ENCODE data around the gene RASL11B. TPM values are rescaled to one million over a fixed set of nuclear protein-coding genes. Genes with fewer than 3 reads are reported as not detected.
"Not testable (repeated sequence)": the region's sequence is repeated elsewhere in the genome, so short reads cannot be mapped to it uniquely, and the experiment has no call there.

RASL11B gene
- under 1 TPM; 0.34 to 0.76 TPM for total RNA-seq

GRCh38 chr4:52861879-52862616 is at the start of gene RASL11B:
RASL11B (plus strand) TSS chr4:52862317; CDS start chr4:52862508, 191 bp downstream.
- ATAC-seq (replicated peaks) = peak; percentile 99
- Mint-ChIP-seq H3K4me3 (peak within 1 kb of the TSS; percentile 70), H3K9me3 (peaks cover 10% of the 10 kb centered on the region), H3K27ac (no peak within 1 kb of the TSS), H3K27me3 (peaks cover 33% of the 10 kb centered on the region), H3K36me3 (ENCODE audit: low read depth) (no peaks in the 10 kb centered on the region), H3K4me1 (no peaks in the 10 kb centered on the region)

GRCh38 chr4:52813546-52813945 is 48.6 kb upstream of the RASL11B start:
- no peak overlapping the region for H3K27ac Mint-ChIP-seq
- H3K36me3 Mint-ChIP-seq (ENCODE audit: low read depth) = no peaks in the 10 kb centered on the region
- no peaks in the 10 kb centered on the region for H3K27me3 Mint-ChIP-seq
- no peaks in the 10 kb centered on the region for H3K4me1 Mint-ChIP-seq
- H3K9me3 Mint-ChIP-seq = no peaks in the 10 kb centered on the region
- ATAC-seq (replicated peaks) = no peak
- H3K4me3 Mint-ChIP-seq = no peak overlapping the region

- H3K4me1 Mint-ChIP-seq = peaks cover 31% of the 10 kb centered on the region
- H3K4me3 Mint-ChIP-seq = peak overlapping the region; percentile 49
- no peaks in the 10 kb centered on the region for H3K36me3 Mint-ChIP-seq (ENCODE audit: low read depth)
- peak; percentile 1 for ATAC-seq (replicated peaks)
- H3K27ac Mint-ChIP-seq = peak overlapping the region; percentile 92
- peaks cover 4% of the 10 kb centered on the region for H3K9me3 Mint-ChIP-seq
- no peaks in the 10 kb centered on the region for H3K27me3 Mint-ChIP-seq
These were observed 39.5 kb upstream of the RASL11B start for GRCh38 chr4:52822583-52822971.

- peaks cover 31% of the 10 kb centered on the region for H3K4me1 Mint-ChIP-seq
- peak; percentile 86 for ATAC-seq (replicated peaks)
- H3K36me3 Mint-ChIP-seq (ENCODE audit: low read depth) = no peaks in the 10 kb centered on the region
- peaks cover 4% of the 10 kb centered on the region for H3K9me3 Mint-ChIP-seq
- H3K4me3 Mint-ChIP-seq = peak overlapping the region; percentile 49
- H3K27ac Mint-ChIP-seq = peak overlapping the region; percentile 92
- H3K27me3 Mint-ChIP-seq = no peaks in the 10 kb centered on the region
These were observed 39.0 kb upstream of the RASL11B start for GRCh38 chr4:52822972-52823701.

- no peak for ATAC-seq (replicated peaks)
- Mint-ChIP-seq H3K36me3 (ENCODE audit: low read depth) (no peaks in the 10 kb centered on the region), H3K27ac (peak overlapping the region; percentile 92), H3K4me3 (peak overlapping the region; percentile 49), H3K4me1 (peaks cover 31% of the 10 kb centered on the region), H3K27me3 (no peaks in the 10 kb centered on the region), H3K9me3 (peaks cover 4% of the 10 kb centered on the region)
These were observed 38.4 kb upstream of the RASL11B start for GRCh38 chr4:52823702-52824092.

- peak overlapping the region; percentile 49 for H3K4me3 Mint-ChIP-seq
- H3K4me1 Mint-ChIP-seq = peaks cover 31% of the 10 kb centered on the region
- no peaks in the 10 kb centered on the region for H3K27me3 Mint-ChIP-seq
- no peak for ATAC-seq (replicated peaks)
- peak overlapping the region; percentile 92 for H3K27ac Mint-ChIP-seq
- peaks cover 4% of the 10 kb centered on the region for H3K9me3 Mint-ChIP-seq
- H3K36me3 Mint-ChIP-seq (ENCODE audit: low read depth) = no peaks in the 10 kb centered on the region
These were observed 37.9 kb upstream of the RASL11B start for GRCh38 chr4:52824270-52824602.

- H3K4me1 Mint-ChIP-seq = peaks cover 31% of the 10 kb centered on the region
- ATAC-seq (replicated peaks) = no peak
These were observed 37.3 kb upstream of the RASL11B start for GRCh38 chr4:52824603-52825459.

GRCh38 chr4:52825460-52826090 is 36.5 kb upstream of the RASL11B start:
- peaks cover 31% of the 10 kb centered on the region for H3K4me1 Mint-ChIP-seq
- peaks cover 4% of the 10 kb centered on the region for H3K9me3 Mint-ChIP-seq
- ATAC-seq (replicated peaks) = no peak
- peak overlapping the region; percentile 15 for H3K27ac Mint-ChIP-seq
- H3K27me3 Mint-ChIP-seq = no peaks in the 10 kb centered on the region
- H3K36me3 Mint-ChIP-seq (ENCODE audit: low read depth) = no peaks in the 10 kb centered on the region
- H3K4me3 Mint-ChIP-seq = peak overlapping the region; percentile 16

More at GRCh38 chr4:52824603-52825459, 37.3 kb upstream of the RASL11B start:
- Mint-ChIP-seq H3K9me3 (peaks cover 4% of the 10 kb centered on the region), H3K36me3 (ENCODE audit: low read depth) (no peaks in the 10 kb centered on the region), H3K27ac (peak overlapping the region; percentile 92), H3K4me3 (peak overlapping the region; percentile 49), H3K27me3 (no peaks in the 10 kb centered on the region)

- Mint-ChIP-seq H3K27ac (no peak overlapping the region), H3K36me3 (ENCODE audit: low read depth) (no peaks in the 10 kb centered on the region), H3K4me1 (no peaks in the 10 kb centered on the region), H3K9me3 (no peaks in the 10 kb centered on the region), H3K27me3 (peaks cover 7% of the 10 kb centered on the region), H3K4me3 (no peak overlapping the region)
- ATAC-seq (replicated peaks) = peak; percentile 24
These were observed 28.1 kb upstream of the RASL11B start for GRCh38 chr4:52833941-52834525.

- H3K9me3 Mint-ChIP-seq; H3K4me3 Mint-ChIP-seq; H3K4me1 Mint-ChIP-seq; H3K27ac Mint-ChIP-seq; H3K36me3 Mint-ChIP-seq (ENCODE audit: low read depth); ATAC-seq (replicated peaks); H3K27me3 Mint-ChIP-seq: not testable (repeated sequence)
These were observed 27.3 kb upstream of the RASL11B start for GRCh38 chr4:52834641-52835456.

GRCh38 chr4:52836120-52836519 is 26.0 kb upstream of the RASL11B start:
- Mint-ChIP-seq H3K36me3 (ENCODE audit: low read depth) (no peaks in the 10 kb centered on the region), H3K4me3 (no peak overlapping the region)

GRCh38 chr4:52836678-52837077 is 25.4 kb upstream of the RASL11B start:
- Mint-ChIP-seq H3K4me1 (no peaks in the 10 kb centered on the region), H3K27me3 (peaks cover 7% of the 10 kb centered on the region), H3K9me3 (no peaks in the 10 kb centered on the region), H3K4me3 (no peak overlapping the region), H3K27ac (no peak overlapping the region), H3K36me3 (ENCODE audit: low read depth) (no peaks in the 10 kb centered on the region)
- no peak for ATAC-seq (replicated peaks)

More at GRCh38 chr4:52836120-52836519, 26.0 kb upstream of the RASL11B start:
- ATAC-seq (replicated peaks) = no peak
- no peak overlapping the region for H3K27ac Mint-ChIP-seq
- H3K9me3 Mint-ChIP-seq = no peaks in the 10 kb centered on the region
- H3K4me1 Mint-ChIP-seq = no peaks in the 10 kb centered on the region
- H3K27me3 Mint-ChIP-seq = peaks cover 7% of the 10 kb centered on the region

All from activated T-helper 17 cell treated with anti-CD3 and anti-CD28 coated beads, Interleukin-2, amount 50 U/mL, for 72 hours (primary cell).